ENCODE data around the gene FHOD3. TPM values are rescaled to one million over a fixed set of nuclear protein-coding genes. Genes with fewer than 3 reads are reported as not detected.

Gene FHOD3
- total and polyA plus RNA-seq, 2 of the 8 experiments (the other 6 are each of a cell fraction or from before 2014, with no cell fraction given), result 9.7 to 10.5 TPM

- Histone ChIP-seq H3K23ac (ENCODE audit: insufficient read length) (no peak overlapping the region), H3K27ac (ENCODE audit: low read depth, low read length) (no peak overlapping the region), H2AK5ac (ENCODE audit: low read depth, low read length) (no peak overlapping the region), H3K4ac (replicated peaks; ENCODE audit: insufficient read length, low read depth, low read length) (no peak overlapping the region), H3K23me2 (ENCODE audit: low read depth, low read length) (no peaks in the 10 kb centered on the region), H3K36me3 (ENCODE audit: control insufficient read depth in 2 of 4, insufficient read depth in 4 of 4, low read length in 3 of 4) (peaks cover 0 to 6% (median 0%) of the 10 kb centered on the region in 4 experiments; a peak in 1 of 8 replicates), H3K18ac (ENCODE audit: extremely low read depth, low read length) (no peak overlapping the region), H2BK12ac (ENCODE audit: low read depth, low read length) (no peak overlapping the region), H3K79me2 (ENCODE audit: control insufficient read depth in 1 of 2, insufficient read depth in 2 of 2, low read length in 2 of 2) (no peaks in the 10 kb centered on the region), H2BK15ac (ENCODE audit: low read length) (no peak overlapping the region), H3K9me3 (ENCODE audit: insufficient read depth in 2 of 2, low read depth in 1 of 2, low read length in 1 of 2) (peaks cover 0 to 5% of the 10 kb centered on the region in 2 experiments; a peak in 1 of 4 replicates), H3K56ac (replicated peaks; ENCODE audit: insufficient read length, low read depth, low read length) (no peak overlapping the region), H4K8ac (ENCODE audit: extremely low read depth, insufficient read depth, low read length) (no peak overlapping the region), H3K9ac (replicated peaks in 1 of 4; ENCODE audit: extremely low read depth in 1 of 4, low read depth in 3 of 4, low read length in 3 of 4) (no peak overlapping the region), H3K4me2 (ENCODE audit: insufficient read depth in 1 of 2, low read depth in 2 of 2, low read length in 2 of 2) (no peak overlapping the region), H2BK5ac (ENCODE audit: low read depth, low read length) (no peak overlapping the region), H3K4me3 (ENCODE audit: extremely low read depth in 1 of 4, insufficient read depth in 2 of 4, low read depth in 3 of 4, low read length in 4 of 4) (no peak overlapping the region), H2BK120ac (replicated peaks; ENCODE audit: low read depth, low read length) (no peak overlapping the region), H4K5ac (ENCODE audit: insufficient read length, low read depth, low read length) (no peak overlapping the region), H2BK20ac (ENCODE audit: low read length) (no peak overlapping the region), H3K14ac (ENCODE audit: insufficient read length) (no peak overlapping the region), H4K20me1 (replicated peaks in 1 of 2; ENCODE audit: control insufficient read depth in 1 of 2, insufficient read depth in 2 of 2, low read length in 2 of 2) (no peaks in the 10 kb centered on the region), H3K79me1 (ENCODE audit: low read depth, low read length) (no peaks in the 10 kb centered on the region), H3K4me1 (replicated peaks in 1 of 4; ENCODE audit: control insufficient read depth in 3 of 4, insufficient read depth in 4 of 4, low read length in 3 of 4) (peaks cover 0 to 5% (median 0%) of the 10 kb centered on the region in 4 experiments; a peak in 2 of 7 replicates), H4K91ac (replicated peaks; ENCODE audit: insufficient read length, low read length) (no peak overlapping the region), H2AFZ (ENCODE audit: low read length) (no peak overlapping the region), H3K27me3 (replicated peaks in 1 of 4; ENCODE audit: control insufficient read depth in 3 of 4, extremely low read depth in 1 of 4, insufficient read depth in 3 of 4, low read length in 3 of 4) (no peaks in the 10 kb centered on the region)
- no peak for TF ChIP-seq SIX5 (IDR thresholded peaks at IDR 0.05; ENCODE audit: low read depth, low read length)
- no peak for TF ChIP-seq PHF8 (conservative IDR thresholded peaks at IDR 0.05; ENCODE audit: low read depth, low read length)
- TF ChIP-seq E2F6 (IDR thresholded peaks at IDR 0.05), result no peak
- TF ChIP-seq RAD21 (IDR thresholded peaks at IDR 0.05 in 1 of 2, conservative IDR thresholded peaks at IDR 0.05 in 1 of 2; ENCODE audit: low read depth in 2 of 2, low read length in 2 of 2), result no peak
- no peak for TF ChIP-seq SRF (IDR thresholded peaks at IDR 0.05; ENCODE audit: low read depth, low read length)
- no peak for TF ChIP-seq CHD1 (IDR thresholded peaks at IDR 0.05; ENCODE audit: low read depth, low read length)
- TF ChIP-seq POU5F1 (IDR thresholded peaks at IDR 0.05; ENCODE audit: low read depth, low read length), result no peak
- TF ChIP-seq MAX (IDR thresholded peaks at IDR 0.05), result no peak
- no peak for TF ChIP-seq CBX8 (IDR thresholded peaks at IDR 0.05; ENCODE audit: borderline replicate concordance, low read depth, low read length)
- TF ChIP-seq JUND (IDR thresholded peaks at IDR 0.05; ENCODE audit: low read length), result no peak
- TF ChIP-seq KDM5A (IDR thresholded peaks at IDR 0.05; ENCODE audit: low read length), result no peak
- no peak for TF ChIP-seq RXRA (IDR thresholded peaks at IDR 0.05; ENCODE audit: insufficient read depth, low read depth, low read length)
- TF ChIP-seq SUZ12 (IDR thresholded peaks at IDR 0.05; ENCODE audit: low read length), result no peak
- TF ChIP-seq TEAD4 (IDR thresholded peaks at IDR 0.05; ENCODE audit: low read depth, low read length), result no peak
- WGBS, 2 experiments (ENCODE audit: extremely low coverage in 1 of 2, insufficient coverage in 1 of 2, insufficient read length in 1 of 2, insufficient replicate concordance in 2 of 2, low coverage in 1 of 2, low lambda C conversion rate in 2 of 2, missing lambda C conversion rate in 1 of 2), result 96% methylated on average over 6 of the region's 6 CpGs; no CpG with 5 or more reads in 1 of the 2 experiments
- no peak for FAIRE-seq
- POLR2A ChIA-PET (ENCODE audit: partially characterized antibody), result no interaction called here
- CTCF ChIA-PET (ENCODE audit: partially characterized antibody), result interaction anchor here (0.6 to 1.5 kb wide), 3 partner anchors 13 to 21 kb away, joined by 3 read pairs; no protein-coding TSS in a partner anchor
- DNase-seq (ENCODE audit: low read depth in 1 of 2, low spot score in 2 of 2), result no peak
These were observed 298.3 kb downstream of the FHOD3 start for GRCh38 chr18:36595818-36596215.
